Activated T-cell treated with anti-CD3 and anti-CD28 coated beads, Interleukin-2, amount 50 U/mL, for 48 hours (primary cell): ENCODE results near the gene FBXL16.
"Not testable (repeated sequence)": the region's sequence is repeated elsewhere in the genome, so short reads cannot be mapped to it uniquely, and the experiment has no call there.

Experiments used
- DNase-seq, 2 experiments: peaks; one replicate each; pipeline ENCODE4 v3.0.0-alpha.2; 2020

Gene FBXL16

GRCh38 chr16:705431-706188, at the start of gene FBXL16:
FBXL16 (minus strand) TSS chr16:705801; CDS start chr16:697405, 8,396 bp downstream.
- DNase-seq: no peak

- DNase-seq: no peak
Observed at GRCh38 chr16:754656-755055, 49.1 kb upstream of the FBXL16 start.

- DNase-seq: not testable (repeated sequence)
Observed at GRCh38 chr16:754121-754607, 48.6 kb upstream of the FBXL16 start.

GRCh38 chr16:752007-752312, 46.4 kb upstream of the FBXL16 start:
- no peak for DNase-seq

- no peak for DNase-seq
Observed at GRCh38 chr16:751152-752006, 45.8 kb upstream of the FBXL16 start.

- DNase-seq: no peak
Observed at GRCh38 chr16:750485-750884, 44.9 kb upstream of the FBXL16 start.

- no peak for DNase-seq
Observed at GRCh38 chr16:749010-749409, 43.4 kb upstream of the FBXL16 start.

GRCh38 chr16:747978-748746, 42.6 kb upstream of the FBXL16 start:
- no peak for DNase-seq

- DNase-seq: no peak
Observed at GRCh38 chr16:746637-747036, 41.0 kb upstream of the FBXL16 start.

- DNase-seq: peak in 1 of 2 experiments; percentile 32
Observed at GRCh38 chr16:745739-746138, 40.1 kb upstream of the FBXL16 start.

GRCh38 chr16:743794-744500, 38.3 kb upstream of the FBXL16 start:
- no peak for DNase-seq

- not testable (repeated sequence) for DNase-seq
Observed at GRCh38 chr16:742894-743293, 37.3 kb upstream of the FBXL16 start.

- no peak for DNase-seq
Observed at GRCh38 chr16:741986-742629, 36.5 kb upstream of the FBXL16 start.

GRCh38 chr16:740764-741505, 35.3 kb upstream of the FBXL16 start, which contains the start of gene CIAO3:
CIAO3 (minus strand) TSS chr16:740997; CDS start chr16:740985, 12 bp downstream.
- peak; percentile 95 to 96 for DNase-seq

- DNase-seq: no peak
Observed at GRCh38 chr16:740459-740763, 34.8 kb upstream of the FBXL16 start.

GRCh38 chr16:739560-740458, 34.2 kb upstream of the FBXL16 start:
- DNase-seq: peak in 1 of 2 experiments; percentile 27

- DNase-seq: no peak
Observed at GRCh38 chr16:736936-737481, 31.4 kb upstream of the FBXL16 start.

- peak; percentile 77 to 83 for DNase-seq
Observed at GRCh38 chr16:735982-736453, 30.4 kb upstream of the FBXL16 start.

- peak; percentile 42 to 47 for DNase-seq
Observed at GRCh38 chr16:734981-735881, 29.6 kb upstream of the FBXL16 start.
